K562 (cell line): ENCODE results near the gene ZDHHC16. TPM values are rescaled to one million over a fixed set of nuclear protein-coding genes. Genes with fewer than 3 reads are reported as not detected.
A peak's percentile ranks its signal among the peaks of the same experiment; 100 is the strongest.

Source experiments
- ATAC-seq: fragments of 200-7000 bp; cut with Tn5 transposase; 3 replicates; pipeline ENCODE4 v1.9.1; 2020; ENCODE audit warnings: moderate library complexity
- BruUV-seq: library from RNA; stranded (reverse); fragments of 400-500 nt; replicated peaks from 2 replicates; lab custom pipeline; 2021; lab: Mats Ljungman, UMichigan
- CTCF ChIA-PET: fragments of 300-600 bp; formaldehyde crosslinking; extraction: SDS; loops from one replicate; lab custom pipeline; 2021; ENCODE audit warnings: low intra/inter-chr PET ratio; lab: Yijun Ruan, JAX
- POLR2A ChIA-PET: fragments of 300-600, 350-650 bp; sonication (Branson Sonifier 250); formaldehyde crosslinking; extraction: SDS; loops from one replicate; lab custom pipeline; 2021; ENCODE audit warnings: antibody characterized with exemption, inconsistent platforms; lab: Yijun Ruan, JAX
- DNase-seq, 4 experiments: peaks; one replicate each; pipeline versions ENCODE4 v3.0.0 to v3.0.0-alpha.2; 2011 to 2018; ENCODE audit warnings: low spot score in 3 of 4, mixed read lengths in 3 of 4; ENCODE audit errors: extremely low read depth in 1 of 4
- FAIRE-seq: peaks from 2 replicates; lab custom pipeline; 2011; peaks lifted over from hg19 to GRCh38; lab: Jason Lieb, UNC
- H2AFZ ChIP-seq: 2 replicates; pipeline ENCODE4 v1.6.0; 2011; ENCODE audit warnings: low read depth, low read length, control low read depth, inconsistent platforms
- H3K27ac ChIP-seq: fragments of 200-600 bp; 3 replicates; pipeline ENCODE4 v1.8.0; 2011; ENCODE audit warnings: low read depth, mild to moderate bottlenecking, control low read depth, inconsistent platforms, low read length, moderate library complexity, mixed read lengths; ENCODE audit errors: extremely low read depth
- H3K27me3 ChIP-seq, 2 experiments: fragments of 300-600 bp in 1 of 2; 2 replicates in 1 of 2; 3 replicates in 1 of 2; pipeline versions ENCODE4 v1.6.0 to v1.8.0; 2011; ENCODE audit warnings: inconsistent platforms in 2 of 2, low read length in 2 of 2, mild to moderate bottlenecking in 1 of 2, mixed read lengths in 1 of 2, moderate library complexity in 1 of 2; ENCODE audit not compliant: control insufficient read depth in 2 of 2, insufficient read depth in 2 of 2
- H3K36me3 ChIP-seq: fragments of 300-600 bp; 3 replicates; pipeline ENCODE4 v1.8.0; 2011; ENCODE audit warnings: mild to moderate bottlenecking, low read length, inconsistent platforms; ENCODE audit not compliant: control insufficient read depth, insufficient read depth
- H3K4me1 ChIP-seq, 2 experiments: fragments of 200-600 bp in 1 of 2; replicated peaks in 1 of 2; 2 replicates in 1 of 2; 3 replicates in 1 of 2; pipeline versions ENCODE4 v1.5.1 to v1.8.0; 2011; ENCODE audit warnings: inconsistent platforms in 2 of 2, low read length in 2 of 2, mild to moderate bottlenecking in 1 of 2, mixed read lengths in 1 of 2, moderate library complexity in 1 of 2; ENCODE audit not compliant: control insufficient read depth in 2 of 2, insufficient read depth in 2 of 2
- H3K4me2 ChIP-seq: 2 replicates; pipeline ENCODE4 v1.6.1; 2011; ENCODE audit warnings: low read length, control low read depth, inconsistent platforms, mixed read lengths; ENCODE audit not compliant: insufficient read depth
- H3K4me3 ChIP-seq: fragments of 200-600 bp; sonication (generic), shearing (Covaris generic); 2 replicates; pipeline ENCODE4 v1.5.1; 2016; ENCODE audit warnings: control low read depth, inconsistent platforms
- H3K79me2 ChIP-seq: fragments of 200-600 bp; 3 replicates; pipeline ENCODE4 v1.8.0; 2011; ENCODE audit warnings: low read length, inconsistent platforms; ENCODE audit not compliant: control insufficient read depth, insufficient read depth
- H3K9ac ChIP-seq, 2 experiments: 2 replicates each; pipeline versions ENCODE4 v1.6.0 to v1.6.1; 2011; ENCODE audit warnings: low read depth in 2 of 2, low read length in 2 of 2, control low read depth in 1 of 2, inconsistent platforms in 1 of 2, mild to moderate bottlenecking in 1 of 2, mixed read lengths in 1 of 2; ENCODE audit not compliant: insufficient read depth in 1 of 2
- H3K9me1 ChIP-seq: one replicate; pipeline ENCODE4 v1.6.0; 2011; ENCODE audit warnings: inconsistent platforms, mild to moderate bottlenecking, low read length, moderate library complexity; ENCODE audit not compliant: control insufficient read depth, insufficient read depth
- H3K9me3 ChIP-seq: replicated peaks from 2 replicates; pipeline ENCODE4 v1.5.1; 2011; ENCODE audit warnings: low read depth, low read length, inconsistent platforms; ENCODE audit not compliant: control insufficient read depth, insufficient read depth
- H4K20me1 ChIP-seq: replicated peaks from 2 replicates; pipeline ENCODE4 v1.6.1; 2011; ENCODE audit warnings: low read length, inconsistent platforms, mixed read lengths; ENCODE audit not compliant: control insufficient read depth, insufficient read depth
- MYC ChIP-seq, 2 experiments: fragments of 250-450 bp in 1 of 2; sonication (Bioruptor Pico) in 1 of 2; IDR thresholded peaks; 2 replicates each; pipeline versions ENCODE4 v1.5.1 to v1.6.1; 2012 to 2021; ENCODE audit warnings: low read depth in 2 of 2, borderline replicate concordance in 1 of 2, improper control_type of control experiment in 1 of 2, low read length in 1 of 2, mild to moderate bottlenecking in 1 of 2, moderate library complexity in 1 of 2
- NCOA1 ChIP-seq: fragments of 450-650 bp; IDR thresholded peaks from 2 replicates; pipeline ENCODE4 v1.6.1; 2016; ENCODE audit warnings: low read depth
- POLR2AphosphoS5 ChIP-seq: IDR thresholded peaks from 2 replicates; pipeline ENCODE4 v1.6.1; 2011; ENCODE audit warnings: mild to moderate bottlenecking, low read depth, low read length, moderate library complexity; ENCODE audit not compliant: control insufficient read depth, insufficient read depth
- TBL1XR1 ChIP-seq, 2 experiments: IDR thresholded peaks; 2 replicates each; pipeline ENCODE4 v1.6.1; 2012; ENCODE audit warnings: improper control_type of control experiment in 2 of 2, low read length in 2 of 2, mild to moderate bottlenecking in 1 of 2
- YY1 ChIP-seq, 3 experiments: IDR thresholded peaks; 2 replicates each; pipeline ENCODE4 v1.6.1; 2011; ENCODE audit warnings: low read length in 2 of 3, mild to moderate bottlenecking in 2 of 3, moderate library complexity in 2 of 3, borderline replicate concordance in 1 of 3, control low read depth in 1 of 3, low read depth in 1 of 3; ENCODE audit not compliant: insufficient read depth in 3 of 3, insufficient replicate concordance in 2 of 3, control insufficient read depth in 1 of 3, insufficient read length in 1 of 3; ENCODE audit errors: extremely low read depth in 1 of 3
- ZNF174 ChIP-seq: fragments of 250-450 bp; sonication (Bioruptor Pico); IDR thresholded peaks from 2 replicates; pipeline ENCODE4 v1.4.0; 2020; ENCODE audit warnings: mild to moderate bottlenecking
- ZNF217 ChIP-seq: sonication (generic); formaldehyde crosslinking; IDR thresholded peaks from 2 replicates; pipeline ENCODE4 v1.8.0; 2022; ENCODE audit warnings: mild to moderate bottlenecking, missing genetic modification reagents
- ZNF324 ChIP-seq: fragments of 250-450 bp; sonication (Bioruptor Pico); IDR thresholded peaks from 2 replicates; pipeline ENCODE4 v1.4.0; 2020; ENCODE audit warnings: mild to moderate bottlenecking
- ZNF778 ChIP-seq: fragments of 450-650 bp; formaldehyde crosslinking; IDR thresholded peaks from 2 replicates; pipeline ENCODE4 v1.4.0; 2020; ENCODE audit warnings: mild to moderate bottlenecking, moderate library complexity
- WGBS: fragments of 100-300 bp; shearing (Covaris generic); methylation state at CpG from one replicate; pipeline ENCODE4 v1.1.6; 2016; ENCODE audit warnings: low coverage, mixed read lengths; ENCODE audit not compliant: insufficient coverage; ENCODE audit errors: missing lambda C conversion rate; 5-methylcytosine and 5-hydroxymethylcytosine counted together
- in situ Hi-C: fragments of 300-500 bp; cut with MboI; formaldehyde crosslinking; loops from 4 replicates; pipeline ENCODE4 v1.15.0; 2018; ENCODE audit warnings: inconsistent platforms, mixed read lengths
- intact Hi-C: fragments of 100-400 bp; cut with micrococcal nuclease; formaldehyde crosslinking; loops from 2 replicates; pipeline ENCODE4 v1.14.2; 2022
- polyA plus RNA-seq, 8 experiments: library from polyadenylated mRNA; depleted of rRNA in 4 of 8; stranded (reverse) in 5 of 8; unstranded in 3 of 8; fragments of >200 nt; fragmentation: Nextera tagmentation in 2 of 8; fragmentation: Illumina TruSeq in 1 of 8; extraction: Ambion mirVana in 2 of 8; extraction: Trizol in 1 of 8; gene quantifications; 2 replicates each; pipeline versions ENCODE4 v1.2.1 to v1.2.3, GENCODE V29; 2011 to 2014; ENCODE audit warnings: inconsistent platforms in 1 of 8, missing spikeins in 1 of 8
- total RNA-seq, 7 experiments: library from RNA; depleted of rRNA in 6 of 7; stranded (reverse); fragments of >200 nt in 6 of 7; fragmentation: Illumina TruSeq in 2 of 7; extraction: Trizol in 2 of 7; gene quantifications; 2 replicates each; pipeline versions ENCODE4 v1.2.1 to v1.2.3, GENCODE V29; 2011 to 2021; ENCODE audit warnings: low replicate concordance in 1 of 7
- TF ChIP-seq, protein P1 (sequence below): sonication (generic); formaldehyde crosslinking; IDR thresholded peaks from 2 replicates; pipeline ENCODE4 v1.8.0; 2022; ENCODE audit warnings: mild to moderate bottlenecking, missing genetic modification reagents

The ZDHHC16 gene
- total and polyA plus RNA-seq, 9 of the 15 experiments (the other 6 are each of a cell fraction or from before 2014, with no cell fraction given) = 12.5 to 33.8 (median 21.3) TPM

DNA sequence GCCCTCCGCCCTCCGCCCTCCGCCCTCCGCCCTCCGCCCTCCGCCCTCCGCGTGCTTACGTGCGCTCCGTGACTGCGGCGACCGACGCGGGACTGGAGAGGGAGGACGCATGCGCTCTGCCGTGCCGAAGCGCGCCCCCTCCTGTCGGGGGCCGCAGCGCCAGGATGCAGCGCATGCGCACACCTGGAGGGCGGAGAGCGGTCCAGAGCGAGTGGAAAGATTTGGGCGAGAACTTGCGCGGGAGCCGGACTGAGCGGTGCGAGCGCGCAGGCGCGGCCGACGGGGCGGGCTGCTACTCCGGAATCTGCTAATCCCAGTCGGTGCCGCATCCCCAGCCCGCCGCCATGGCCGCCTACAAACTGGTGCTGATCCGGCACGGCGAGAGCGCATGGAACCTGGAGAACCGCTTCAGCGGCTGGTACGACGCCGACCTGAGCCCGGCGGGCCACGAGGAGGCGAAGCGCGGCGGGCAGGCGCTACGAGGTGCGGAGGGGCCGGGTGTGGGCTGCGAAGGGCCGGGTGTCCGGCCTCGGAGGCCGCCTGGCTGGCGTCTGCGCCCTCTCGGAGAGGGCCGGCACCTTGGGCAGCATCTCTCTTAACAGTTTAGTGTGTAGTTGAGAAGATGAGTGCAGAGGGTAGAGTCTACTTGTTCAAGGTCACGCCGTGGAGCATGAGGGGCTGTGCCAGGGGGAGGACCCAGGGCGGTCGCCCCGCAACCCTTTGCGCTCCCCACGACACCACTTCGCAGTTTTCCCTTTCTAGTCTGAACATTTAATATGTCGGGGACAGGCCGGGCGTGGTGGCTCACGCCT is 19.8 kb upstream of the ZDHHC16 start, which contains the start of gene PGAM1 (continued):
- peak in 2 of 3 experiments; percentile 55 to 59 for TF ChIP-seq YY1 (IDR thresholded peaks at IDR 0.05; ENCODE audit: borderline replicate concordance in 1 of 3, control insufficient read depth in 1 of 3, extremely low read depth in 1 of 3, insufficient read depth in 3 of 3, insufficient read length in 1 of 3, insufficient replicate concordance in 2 of 3, low read depth in 1 of 3, low read length in 2 of 3)

DNA sequence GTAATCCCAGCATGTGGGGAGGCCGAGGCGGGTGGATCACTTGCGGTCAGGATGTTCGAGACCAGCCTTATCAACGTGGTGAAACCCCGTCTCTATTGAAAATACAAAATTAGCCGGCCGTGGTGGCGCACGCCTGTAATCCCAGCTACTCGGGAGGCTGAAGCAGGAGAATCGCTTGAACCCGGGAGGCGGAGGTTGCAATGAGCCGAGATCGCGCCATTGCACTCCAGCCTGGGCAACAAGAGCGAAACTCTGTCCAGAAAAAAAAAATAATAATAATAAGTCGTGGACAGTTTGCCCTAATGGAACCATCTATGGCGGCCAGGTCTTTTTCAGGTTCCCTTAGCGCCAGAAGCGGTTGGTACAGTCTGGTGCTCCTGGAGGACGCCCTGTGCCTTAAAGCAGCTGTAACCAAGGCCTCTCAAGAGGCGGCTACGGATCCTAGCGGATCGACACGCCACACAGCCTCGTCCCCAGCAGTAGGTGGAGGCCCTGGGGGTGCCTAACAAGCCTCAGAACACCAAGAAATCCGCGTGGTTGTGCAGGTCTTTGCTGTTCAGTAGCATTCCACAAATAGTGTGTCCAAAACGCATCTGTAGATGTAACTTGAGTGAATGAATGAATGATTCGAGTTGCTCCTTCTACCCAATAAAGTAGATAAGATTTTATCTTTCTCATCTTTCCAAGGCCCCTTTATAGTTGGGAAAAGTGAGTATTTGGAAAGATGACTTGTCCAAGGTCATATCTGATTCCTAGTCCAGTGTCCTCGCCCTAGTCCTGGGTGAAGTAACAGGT is 19.0 kb upstream of the ZDHHC16 start:
- Histone ChIP-seq H3K4me1 (peaks cover 6 to 12% of the 10 kb centered on the region in 2 experiments; a peak in 3 of 5 replicates), H3K4me3 (peak overlapping the region; percentile 90), H3K9ac (peak overlapping the region; percentile 93 to 100), H3K9me3 (no peaks in the 10 kb centered on the region), H3K27me3 (no peaks in the 10 kb centered on the region), H3K9me1 (no peaks in the 10 kb centered on the region), H3K79me2 (peaks cover 46% of the 10 kb centered on the region), H2AFZ (no peak overlapping the region), H4K20me1 (peaks cover 20% of the 10 kb centered on the region), H3K27ac (peak overlapping the region; percentile 89), H3K36me3 (peaks cover 49% of the 10 kb centered on the region), H3K4me2 (peak overlapping the region; percentile 99)
- intact Hi-C loops (loop anchor here (1.0 kb wide), 1 partner anchor 20 kb away; no protein-coding TSS in a partner anchor), in situ Hi-C loops (no loop called here)
- peak; percentile 59 for ATAC-seq
- WGBS = 0% methylated on average over 28 of the region's 34 CpGs
- BruUV-seq = no TSS peak
- no peak for FAIRE-seq
- POLR2A ChIA-PET = interaction anchor here (0.7 to 1.7 kb wide), 5 partner anchors 10 to 73 kb away, joined by 3 to 5 read pairs (median 4); no protein-coding TSS in a partner anchor
- peak in 1 of 4 experiments; percentile 25 for DNase-seq
- CTCF ChIA-PET = interaction anchor here (0.7 kb wide), 2 partner anchors 18 to 20 kb away, joined by 3 to 4 read pairs; no protein-coding TSS in a partner anchor
- TF ChIP-seq ZNF324 (no peak), NCOA1 (no peak), ZNF778 (no peak), ZNF217 (no peak), ZNF174 (no peak), TBL1XR1 (IDR thresholded peaks at IDR 0.05; ENCODE audit: low read length in 2 of 2) (no peak), MYC (IDR thresholded peaks at IDR 0.05; ENCODE audit: low read depth, low read length) (0 out of 2 replicates have a peak, but pooled peaks have one; percentile 8), MYC (CRISPR knock-in tag; IDR thresholded peaks at IDR 0.05; ENCODE audit: borderline replicate concordance, low read depth) (no peak), POLR2AphosphoS5 (0 out of 2 replicates have a peak, but pooled peaks have one; percentile 17)
- TF ChIP-seq, protein P1, sequence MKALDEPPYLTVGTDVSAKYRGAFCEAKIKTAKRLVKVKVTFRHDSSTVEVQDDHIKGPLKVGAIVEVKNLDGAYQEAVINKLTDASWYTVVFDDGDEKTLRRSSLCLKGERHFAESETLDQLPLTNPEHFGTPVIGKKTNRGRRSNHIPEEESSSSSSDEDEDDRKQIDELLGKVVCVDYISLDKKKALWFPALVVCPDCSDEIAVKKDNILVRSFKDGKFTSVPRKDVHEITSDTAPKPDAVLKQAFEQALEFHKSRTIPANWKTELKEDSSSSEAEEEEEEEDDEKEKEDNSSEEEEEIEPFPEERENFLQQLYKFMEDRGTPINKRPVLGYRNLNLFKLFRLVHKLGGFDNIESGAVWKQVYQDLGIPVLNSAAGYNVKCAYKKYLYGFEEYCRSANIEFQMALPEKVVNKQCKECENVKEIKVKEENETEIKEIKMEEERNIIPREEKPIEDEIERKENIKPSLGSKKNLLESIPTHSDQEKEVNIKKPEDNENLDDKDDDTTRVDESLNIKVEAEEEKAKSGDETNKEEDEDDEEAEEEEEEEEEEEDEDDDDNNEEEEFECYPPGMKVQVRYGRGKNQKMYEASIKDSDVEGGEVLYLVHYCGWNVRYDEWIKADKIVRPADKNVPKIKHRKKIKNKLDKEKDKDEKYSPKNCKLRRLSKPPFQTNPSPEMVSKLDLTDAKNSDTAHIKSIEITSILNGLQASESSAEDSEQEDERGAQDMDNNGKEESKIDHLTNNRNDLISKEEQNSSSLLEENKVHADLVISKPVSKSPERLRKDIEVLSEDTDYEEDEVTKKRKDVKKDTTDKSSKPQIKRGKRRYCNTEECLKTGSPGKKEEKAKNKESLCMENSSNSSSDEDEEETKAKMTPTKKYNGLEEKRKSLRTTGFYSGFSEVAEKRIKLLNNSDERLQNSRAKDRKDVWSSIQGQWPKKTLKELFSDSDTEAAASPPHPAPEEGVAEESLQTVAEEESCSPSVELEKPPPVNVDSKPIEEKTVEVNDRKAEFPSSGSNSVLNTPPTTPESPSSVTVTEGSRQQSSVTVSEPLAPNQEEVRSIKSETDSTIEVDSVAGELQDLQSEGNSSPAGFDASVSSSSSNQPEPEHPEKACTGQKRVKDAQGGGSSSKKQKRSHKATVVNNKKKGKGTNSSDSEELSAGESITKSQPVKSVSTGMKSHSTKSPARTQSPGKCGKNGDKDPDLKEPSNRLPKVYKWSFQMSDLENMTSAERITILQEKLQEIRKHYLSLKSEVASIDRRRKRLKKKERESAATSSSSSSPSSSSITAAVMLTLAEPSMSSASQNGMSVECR = peak; percentile 39; the same call in 1 of the 2 replicates
